HG03103 (cell line): ENCODE measurements around the gene B3GALT6.
A peak's percentile ranks its signal among the peaks of the same experiment; 100 is the strongest.

ENCODE experiments used
- ATAC-seq: cut with Tn5 transposase; IDR thresholded peaks from one replicate; pipeline ENCODE4 v1.9.1; 2021; ENCODE audit warnings: low read depth; ENCODE audit not compliant: unreplicated experiment

The B3GALT6 gene

GRCh38 chr1:1259540-1259939 is 27.5 kb downstream of the B3GALT6 start:
- no peak for ATAC-seq

DNA sequence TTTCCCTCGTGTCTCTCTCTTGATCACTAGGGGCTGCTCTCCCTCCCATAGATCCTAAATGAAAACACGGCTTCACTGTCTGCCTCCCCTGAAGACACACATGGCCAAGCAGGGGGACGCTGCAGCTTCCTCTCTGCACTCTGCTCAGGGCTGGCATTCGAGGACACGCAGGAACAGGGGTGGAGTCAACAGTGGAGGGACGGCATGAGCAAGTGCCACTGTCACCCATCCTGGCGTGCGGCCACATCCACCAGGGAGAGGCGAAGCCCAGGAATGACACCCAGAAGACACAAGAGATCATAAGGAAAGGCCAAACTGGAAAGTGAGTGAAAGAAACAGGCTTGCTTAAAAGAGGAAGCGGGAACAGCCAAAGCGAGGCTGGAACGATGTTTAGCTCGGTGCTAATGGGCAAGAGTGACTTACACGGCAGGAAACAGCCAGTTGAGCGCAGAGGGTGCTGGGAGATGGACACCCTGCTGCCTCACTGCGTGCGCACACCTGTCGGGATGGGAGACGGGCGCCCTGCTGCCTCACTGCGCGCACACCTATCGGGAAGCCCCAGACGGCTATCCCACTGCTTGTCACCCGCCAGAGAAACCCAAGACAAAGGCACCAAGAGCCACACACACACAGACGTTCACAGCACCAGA is 28.0 kb downstream of the B3GALT6 start:
- ATAC-seq = no peak

DNA sequence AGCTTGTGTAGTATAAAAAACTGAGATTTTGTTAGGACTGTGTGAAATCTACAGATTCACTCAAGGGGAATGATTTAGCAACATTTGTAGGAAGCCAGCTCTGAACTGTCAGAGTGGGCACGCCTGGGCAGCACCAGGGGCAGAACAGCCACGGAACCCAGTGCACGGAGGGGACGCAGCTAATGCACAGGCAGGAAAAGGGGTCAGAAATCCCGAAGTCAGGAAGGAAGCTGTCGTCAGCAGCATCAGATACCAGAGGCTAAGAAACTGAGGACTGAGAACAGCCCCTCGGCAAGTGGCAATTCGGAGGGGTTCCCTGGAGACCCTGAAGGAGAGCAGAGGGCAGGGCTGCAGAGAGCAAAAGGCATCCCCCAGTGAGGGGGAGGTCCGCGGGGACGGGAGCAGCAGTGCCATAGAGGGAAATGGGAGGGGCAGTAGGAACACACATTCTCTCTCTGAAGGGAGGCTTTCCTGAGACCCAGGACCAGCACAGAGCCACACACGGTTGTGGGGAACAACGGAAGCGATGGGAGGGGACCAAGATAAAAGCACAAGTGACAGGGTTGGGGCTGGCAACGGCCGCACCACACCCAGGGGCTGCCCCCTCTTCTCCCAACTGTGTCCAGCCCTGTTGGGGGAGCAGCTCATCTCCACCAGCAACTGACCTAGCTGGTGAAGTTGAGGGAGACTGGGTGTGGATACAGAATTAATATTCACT is 29.0 kb downstream of the B3GALT6 start:
- ATAC-seq = no peak

DNA sequence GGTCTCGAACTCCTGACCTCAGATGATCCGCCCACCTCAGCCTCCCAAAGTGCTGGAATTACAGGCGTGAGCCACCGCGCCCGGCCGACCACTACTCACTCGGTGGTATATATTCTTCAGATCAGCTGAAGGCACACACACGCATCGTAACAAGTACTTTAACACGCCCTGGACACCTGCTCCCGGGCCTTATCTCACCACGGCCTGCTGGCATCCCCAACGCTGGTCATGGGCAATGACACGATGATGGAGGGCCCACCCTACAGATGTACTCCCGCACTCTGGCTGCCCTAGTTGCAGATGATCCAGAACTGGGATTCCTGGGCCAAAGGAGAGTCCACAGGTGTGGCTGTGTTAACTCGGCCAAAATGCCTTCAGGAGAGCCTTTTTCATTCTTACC is 30.0 kb downstream of the B3GALT6 start:
- no peak for ATAC-seq

GRCh38 chr1:1262758-1263157 is 30.7 kb downstream of the B3GALT6 start:
- no peak for ATAC-seq

DNA sequence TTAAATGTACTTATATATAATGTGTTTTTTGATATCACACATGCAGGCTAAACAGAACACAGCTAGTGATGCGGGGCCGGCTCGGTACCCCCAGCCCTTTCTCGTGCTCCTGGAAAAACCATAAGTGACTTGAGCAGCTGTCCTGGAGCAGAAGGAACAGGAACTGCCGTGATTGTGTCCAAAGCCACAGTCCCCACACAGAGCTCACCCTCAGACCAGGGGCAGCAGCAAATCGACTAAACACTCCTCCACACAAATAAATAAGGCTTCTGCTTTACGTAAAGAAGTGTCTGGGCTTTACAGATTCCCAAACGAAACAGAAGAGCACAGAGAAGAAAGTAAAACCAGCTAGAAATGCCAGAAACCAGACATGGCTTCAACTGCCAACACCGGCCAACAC is 32.0 kb downstream of the B3GALT6 start:
- no peak for ATAC-seq

DNA sequence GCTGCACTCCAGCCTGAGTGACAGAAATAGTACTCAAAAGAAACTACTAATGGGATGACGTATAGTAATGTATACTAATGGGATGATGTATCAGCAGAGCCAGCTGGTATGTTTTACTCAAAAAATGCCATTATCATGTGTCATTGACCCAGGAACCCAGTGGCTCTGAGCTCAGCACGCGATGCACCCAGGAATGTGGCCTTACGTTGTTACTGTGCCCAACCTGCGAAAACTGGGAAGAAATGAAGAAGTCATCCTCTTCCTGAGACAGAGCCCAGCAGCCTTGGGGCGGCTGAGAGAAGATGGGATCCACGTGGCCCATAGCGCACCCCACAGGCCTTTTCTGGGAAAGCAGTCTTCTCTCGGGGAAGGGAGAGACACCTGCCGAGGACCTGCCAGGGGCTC is 32.8 kb downstream of the B3GALT6 start:
- ATAC-seq = no peak

- ATAC-seq = no peak
Measured at GRCh38 chr1:1267488-1268283, 35.6 kb downstream of the B3GALT6 start.

DNA sequence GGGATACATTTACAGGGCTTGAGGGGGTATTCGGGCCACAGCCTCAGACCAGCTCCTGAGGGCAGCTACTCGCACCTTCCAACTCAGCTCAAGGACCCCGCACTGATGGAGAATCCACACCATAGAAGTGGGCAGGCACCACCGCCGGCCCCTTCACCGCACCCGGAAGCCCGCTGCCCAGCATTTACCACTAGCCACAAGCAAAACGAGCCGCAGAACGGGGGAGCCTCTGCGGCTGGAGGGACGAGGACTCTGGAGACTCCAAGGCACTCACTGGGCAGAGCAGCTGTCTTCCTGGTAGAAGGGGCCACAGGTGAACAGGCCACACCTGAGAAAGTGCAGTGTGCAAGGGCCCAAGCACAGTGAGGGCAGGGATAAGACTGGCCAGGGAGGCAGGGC is 36.2 kb downstream of the B3GALT6 start:
- no peak for ATAC-seq

DNA sequence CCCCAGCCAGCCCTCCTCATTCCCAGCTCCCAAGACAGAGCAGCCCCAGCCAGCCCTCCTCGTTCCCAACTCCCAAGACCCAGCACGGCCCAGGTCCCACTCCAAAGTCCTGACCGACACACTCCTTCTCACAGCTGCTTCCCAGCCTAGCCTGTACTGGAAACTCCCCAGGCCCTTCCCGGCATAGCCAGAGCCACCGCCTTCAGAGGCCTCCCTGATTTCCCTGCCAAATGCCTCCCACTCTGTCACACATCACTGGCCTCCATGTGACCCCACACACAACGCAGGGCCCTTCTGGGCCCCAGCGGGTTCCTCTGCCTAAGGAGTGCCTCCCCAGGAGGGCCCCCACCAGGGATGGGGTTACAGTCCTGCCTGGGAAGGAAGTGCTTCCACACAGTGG is 38.8 kb downstream of the B3GALT6 start:
- no peak for ATAC-seq

DNA sequence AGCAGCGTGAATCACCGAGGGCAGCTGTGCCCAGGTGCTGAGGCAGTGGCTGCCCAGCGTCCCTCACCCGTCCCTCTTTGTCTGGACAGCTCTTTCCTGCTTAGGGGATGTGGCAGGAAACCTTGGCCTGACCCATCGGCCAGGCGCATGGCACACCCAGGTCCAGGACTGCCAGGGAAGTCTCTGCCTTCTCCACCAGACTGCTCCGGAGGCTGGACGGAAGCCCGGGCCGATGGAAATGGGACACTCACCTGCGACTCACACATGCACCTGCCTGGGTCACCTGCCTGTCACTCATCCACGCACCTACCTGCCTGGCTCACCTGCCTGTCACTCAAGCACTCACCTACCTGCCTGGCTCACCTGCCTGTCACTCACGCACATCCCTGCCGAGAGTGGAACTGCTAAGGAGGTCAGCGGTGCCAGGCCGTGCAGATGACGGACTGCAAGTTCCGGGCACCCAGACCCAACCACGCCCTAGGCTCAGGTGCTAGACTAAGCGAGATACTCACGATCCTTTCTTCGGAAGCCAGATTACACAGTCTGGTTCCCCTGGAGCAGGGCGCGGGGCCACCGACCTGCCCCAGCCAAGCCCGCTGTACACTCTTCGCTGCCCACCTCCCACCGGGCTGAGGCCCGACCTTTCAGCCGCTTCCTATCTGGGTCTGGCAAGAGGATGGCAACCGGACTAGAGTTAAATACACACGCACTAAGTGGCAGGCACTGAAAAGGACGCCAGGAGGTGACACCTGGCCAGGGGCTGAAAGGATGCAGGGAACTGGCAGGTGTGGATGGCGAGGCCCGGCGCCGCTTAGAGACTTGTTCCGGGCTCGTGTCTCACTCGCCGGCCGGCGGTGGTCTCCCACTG is 40.5 kb downstream of the B3GALT6 start:
- ATAC-seq = no peak

DNA sequence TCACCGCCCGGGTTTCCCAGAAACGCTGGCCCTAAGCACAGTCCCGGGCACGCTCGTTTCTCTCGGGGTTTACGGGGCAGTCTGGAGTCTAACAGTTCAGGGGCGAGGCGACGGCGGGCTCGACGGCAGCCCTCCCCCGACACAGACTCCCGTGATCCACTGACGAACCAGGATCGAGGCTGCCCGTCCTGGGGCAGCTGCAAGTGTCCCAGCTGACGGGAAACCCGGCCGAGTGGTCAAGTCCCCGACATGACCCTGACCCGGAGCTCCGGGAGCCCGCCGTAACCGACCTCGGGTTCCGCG is 41.1 kb downstream of the B3GALT6 start:
- ATAC-seq = no peak

DNA sequence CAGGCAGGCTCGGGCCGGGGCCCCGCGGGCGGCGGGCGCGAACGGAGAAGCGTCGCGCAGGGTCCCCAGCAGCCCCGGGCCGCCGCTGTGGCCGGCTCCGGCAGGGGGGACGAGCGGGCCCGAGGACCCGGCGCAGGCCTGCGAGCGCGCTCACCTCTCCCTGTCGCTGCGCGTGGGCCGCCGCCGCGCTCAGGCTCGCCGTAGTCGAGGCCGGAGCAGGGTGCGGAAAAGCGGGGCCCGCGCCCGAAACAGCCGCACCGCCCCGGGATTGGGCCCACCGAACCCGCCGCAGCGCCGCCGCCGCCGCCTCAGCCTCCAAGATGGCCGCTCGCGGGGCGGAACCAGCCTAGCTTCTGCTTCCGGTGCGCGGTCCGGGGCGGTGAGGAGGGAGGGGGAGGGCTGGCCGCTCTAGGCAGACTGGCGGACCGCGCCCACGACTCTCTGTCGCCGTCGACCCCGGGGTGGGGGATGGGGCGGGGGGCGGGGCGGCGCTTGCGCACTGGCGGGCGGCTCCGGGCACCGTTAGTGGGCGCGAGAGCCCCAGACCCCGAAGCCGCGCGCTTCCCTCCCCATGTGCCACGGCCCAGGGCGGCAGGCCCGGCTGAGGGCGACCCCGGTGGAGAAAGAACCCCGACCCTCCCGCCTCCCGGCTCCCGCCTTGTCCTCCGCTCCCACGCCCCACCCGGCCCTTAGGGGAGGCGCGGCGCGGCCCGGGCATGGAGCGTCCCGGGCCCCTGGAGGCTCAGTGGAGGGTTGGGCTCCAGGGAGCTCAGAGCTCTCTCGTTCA is 41.7 kb downstream of the B3GALT6 start, which contains the start of gene UBE2J2:
TSS of gene UBE2J2 (minus strand) at position 343 of the 787 bp plus-strand sequence. CDS start 5,862 bp downstream, outside the sequence.
- ATAC-seq = peak; percentile 83

DNA sequence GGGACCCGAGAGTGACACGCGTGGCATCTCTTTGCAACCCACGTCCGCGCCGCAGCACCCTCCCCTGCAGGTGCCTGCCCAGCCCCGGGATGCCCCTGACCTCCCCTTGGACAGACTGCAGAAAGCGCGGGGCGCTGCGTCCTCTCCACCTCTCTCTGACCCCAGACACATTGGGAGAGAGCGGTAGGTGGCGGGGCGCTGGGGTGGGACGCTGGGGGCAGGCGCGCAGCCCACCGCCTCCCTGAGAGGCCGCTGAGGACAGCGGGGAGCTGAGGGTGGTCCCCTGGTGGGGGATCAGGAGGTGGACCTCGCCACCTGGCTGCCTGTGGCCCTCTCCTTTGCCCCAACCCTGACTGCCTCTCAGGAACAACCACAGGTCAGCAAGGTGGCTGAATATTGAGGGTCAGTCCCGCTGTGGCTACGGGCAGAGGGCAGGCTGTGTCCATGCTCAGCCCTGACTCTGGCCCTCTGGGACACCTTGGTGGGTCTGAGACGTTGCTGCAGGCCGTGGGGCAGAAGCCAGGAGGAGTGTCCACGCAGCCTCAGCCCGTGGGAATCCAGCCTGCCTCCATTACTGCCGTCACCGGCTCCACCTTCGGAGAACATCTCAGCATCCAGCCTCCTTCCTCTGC is 42.4 kb downstream of the B3GALT6 start:
- ATAC-seq = no peak

GRCh38 chr1:1274931-1275431 is 42.9 kb downstream of the B3GALT6 start:
- ATAC-seq = no peak

DNA sequence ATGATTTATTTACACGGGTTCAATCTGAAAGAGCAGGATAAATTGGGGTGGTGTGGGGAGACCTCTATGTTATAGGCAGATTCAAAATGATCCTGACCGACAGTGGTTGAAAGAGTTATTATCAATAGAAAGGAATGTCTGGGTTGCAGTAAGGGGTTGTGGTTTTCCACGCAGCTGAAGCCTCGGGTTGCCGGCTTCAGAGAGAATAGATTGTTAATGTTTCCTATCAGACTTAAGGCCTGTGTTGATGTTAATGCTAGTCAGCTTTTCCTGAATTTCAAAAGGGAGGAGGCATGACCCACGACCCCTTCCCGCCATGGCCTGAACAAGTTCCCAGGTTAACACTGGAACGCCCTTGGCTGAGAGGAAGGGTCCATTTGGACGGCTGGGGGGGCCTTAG is 43.8 kb downstream of the B3GALT6 start:
- ATAC-seq = no peak

DNA sequence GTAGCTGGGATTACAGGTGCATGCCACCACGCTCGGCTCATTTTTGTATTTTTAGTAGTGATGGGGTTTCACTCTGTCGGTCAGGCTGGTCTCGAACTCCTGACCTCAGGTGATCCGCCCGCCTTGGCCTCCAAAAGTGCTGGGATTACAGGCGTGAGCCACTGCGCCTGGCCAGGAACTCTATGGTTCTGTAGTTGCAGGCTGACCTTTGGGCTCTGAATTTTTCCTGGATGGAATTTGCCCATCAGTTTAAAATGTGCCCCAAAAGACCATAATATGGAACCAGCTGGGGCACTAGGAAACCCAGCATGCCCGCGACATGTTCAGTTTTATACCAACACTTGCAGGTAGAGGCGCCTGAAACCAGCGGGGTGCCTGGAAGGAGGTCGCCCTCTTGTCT is 46.6 kb downstream of the B3GALT6 start:
- no peak for ATAC-seq

- no peak for ATAC-seq
Measured at GRCh38 chr1:1279028-1279427, 47.0 kb downstream of the B3GALT6 start.

DNA sequence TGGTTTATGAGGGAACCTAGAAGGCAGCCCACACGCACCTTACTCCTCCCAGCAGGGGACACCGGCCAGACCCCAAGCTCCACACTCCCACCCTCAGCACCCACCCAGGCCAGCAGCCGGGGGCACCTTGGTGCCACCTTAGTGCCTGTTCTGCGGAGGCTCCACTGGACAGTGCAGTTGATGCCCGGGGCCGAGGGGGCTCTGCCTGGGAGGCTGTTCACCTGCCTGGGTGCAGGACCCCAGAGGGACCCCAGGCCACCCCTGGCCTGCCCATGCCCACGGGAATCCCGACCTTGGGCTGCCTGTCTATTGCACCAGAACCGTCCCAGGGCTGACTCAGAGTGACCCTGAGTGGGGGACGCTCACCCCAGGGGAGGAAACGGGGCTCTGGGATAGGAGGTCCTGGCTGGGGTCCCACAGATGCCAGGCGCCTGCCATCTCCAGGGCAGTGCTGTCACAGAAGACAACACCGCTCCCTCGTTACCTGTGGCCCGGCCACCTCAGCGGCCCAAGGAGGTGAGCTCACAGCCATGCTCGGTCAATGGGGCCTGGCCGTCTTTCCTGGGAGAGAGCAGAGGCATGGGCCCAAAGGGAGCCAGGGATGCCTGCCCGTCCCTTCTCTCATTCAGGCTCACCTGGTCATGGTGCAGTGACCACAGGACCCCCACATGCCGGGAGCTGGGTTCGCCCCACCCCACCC is 48.9 kb downstream of the B3GALT6 start:
- ATAC-seq = no peak
